PC-9 (cell line): ENCODE data around the gene APLF. TPM values are rescaled to one million over a fixed set of nuclear protein-coding genes. Genes with fewer than 3 reads are reported as not detected.

Experiments used
- BruUV-seq: library from RNA; stranded (reverse); fragments of 400-500 nt; replicated peaks from 2 replicates; lab custom pipeline; 2021; lab: Mats Ljungman, UMichigan
- CTCF ChIA-PET: fragments of 300-600 bp; sonication (Branson Sonifier 250); formaldehyde crosslinking; loops from one replicate; lab custom pipeline; 2022; ENCODE audit warnings: antibody characterized with exemption; lab: Charles Lee
- POLR2A ChIA-PET: fragments of 300-600 bp; sonication (Branson Sonifier 250); formaldehyde crosslinking; loops from one replicate; lab custom pipeline; 2022; ENCODE audit warnings: antibody characterized with exemption; ENCODE audit not compliant: unreplicated experiment; lab: Charles Lee
- DNase-seq, 2 experiments: peaks; one replicate each; pipeline versions ENCODE4 v3.0.0 to v3.0.0-alpha.2; 2015 to 2022; ENCODE audit warnings: mixed read lengths in 1 of 2
- H2AFZ ChIP-seq: fragments of 200-600 bp; sonication (generic); 2 replicates; pipeline ENCODE4 v1.8.1; 2017; ENCODE audit warnings: antibody characterized with exemption
- H3F3A ChIP-seq: fragments of 200-600 bp; sonication (generic); 2 replicates; pipeline ENCODE4 v1.8.1; 2017; ENCODE audit warnings: antibody characterized with exemption, mild to moderate bottlenecking, low read depth; ENCODE audit not compliant: insufficient read depth
- H3K27ac ChIP-seq: fragments of 200-600 bp; sonication (generic); 2 replicates; pipeline ENCODE4 v1.6.1; 2016; ENCODE audit warnings: mixed run types
- H3K27me3 ChIP-seq: fragments of 200-600 bp; sonication (generic); 2 replicates; pipeline ENCODE4 v1.6.1; 2016; ENCODE audit warnings: low read depth, mixed run types; ENCODE audit not compliant: insufficient read depth
- H3K36me3 ChIP-seq: fragments of 200-600 bp; sonication (generic); 2 replicates; pipeline ENCODE4 v1.6.1; 2016; ENCODE audit warnings: low read depth, mixed run types
- H3K4me1 ChIP-seq: fragments of 200-600 bp; sonication (generic); replicated peaks from 2 replicates; pipeline ENCODE4 v1.6.1; 2016; ENCODE audit warnings: mixed run types; ENCODE audit not compliant: insufficient read depth
- H3K4me2 ChIP-seq: fragments of 200-600 bp; sonication (generic); 2 replicates; pipeline ENCODE4 v1.6.1; 2017; ENCODE audit warnings: mixed run types
- H3K4me3 ChIP-seq: fragments of 200-600 bp; sonication (generic); 2 replicates; pipeline ENCODE4 v1.6.1; 2016; ENCODE audit warnings: mixed run types
- H3K79me2 ChIP-seq: fragments of 200-600 bp; sonication (generic); 2 replicates; pipeline ENCODE4 v1.6.1; 2017; ENCODE audit warnings: low read depth, mixed run types
- H3K9me2 ChIP-seq: fragments of 200-600 bp; sonication (generic); 2 replicates; pipeline ENCODE4 v1.8.1; 2017; ENCODE audit warnings: mild to moderate bottlenecking; ENCODE audit not compliant: insufficient read depth
- H3K9me3 ChIP-seq: fragments of 200-600 bp; sonication (generic); 2 replicates; pipeline ENCODE4 v1.8.1; 2016; ENCODE audit warnings: low read depth; ENCODE audit not compliant: insufficient read depth
- H4K20me1 ChIP-seq: fragments of 200-600 bp; sonication (generic); 2 replicates; pipeline ENCODE4 v1.8.1; 2017; ENCODE audit not compliant: insufficient read depth
- EZH2 ChIP-seq: fragments of 200-600 bp; sonication (generic); IDR thresholded peaks from 2 replicates; pipeline ENCODE4 v1.8.0; 2017; ENCODE audit warnings: antibody characterized with exemption, low read depth
- intact Hi-C: fragments of 100-400 bp; cut with micrococcal nuclease; formaldehyde crosslinking; loops from one replicate; pipeline ENCODE4 v1.10.0; 2022; ENCODE audit not compliant: unreplicated experiment
- total RNA-seq: library from RNA; stranded (reverse); gene quantifications from 2 replicates; pipeline ENCODE4 v1.2.3, GENCODE V29; 2021
- TF ChIP-seq, protein P1 (sequence below): fragments of 200-600 bp; sonication (generic); conservative IDR thresholded peaks from 2 replicates; pipeline ENCODE4 v1.6.1; 2017; ENCODE audit warnings: mixed run types, antibody characterized with exemption, mild to moderate bottlenecking, moderate library complexity

The APLF gene
- total RNA-seq, 1 experiment from 2014 or later = 4.5 TPM

DNA sequence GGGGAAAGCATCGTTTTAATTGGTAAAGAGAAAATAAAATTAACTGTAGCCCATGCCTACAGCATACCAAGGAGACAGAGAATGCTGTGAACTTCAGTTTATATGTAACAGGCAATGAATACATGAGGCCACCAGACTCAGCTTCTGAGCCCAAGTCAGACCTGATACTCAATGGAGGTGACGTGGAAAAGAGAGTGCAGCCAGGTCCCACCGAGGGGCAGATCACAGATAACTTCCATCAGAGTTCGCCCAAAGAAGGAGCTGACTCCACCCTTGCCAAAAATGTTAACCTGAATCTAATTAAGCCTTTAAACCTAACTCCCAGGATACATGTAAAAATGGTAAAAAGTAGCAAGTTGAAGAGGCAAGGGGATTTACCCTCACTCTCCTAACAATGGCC lies 123.8 kb downstream of the APLF start:
- Histone ChIP-seq H3K4me1 (no peaks in the 10 kb centered on the region), H3K79me2 (no peaks in the 10 kb centered on the region), H3K27ac (no peak overlapping the region), H3F3A (no peaks in the 10 kb centered on the region), H3K4me3 (no peak overlapping the region), H3K9me2 (no peaks in the 10 kb centered on the region), H2AFZ (no peak overlapping the region), H3K9me3 (no peaks in the 10 kb centered on the region), H4K20me1 (no peaks in the 10 kb centered on the region), H3K36me3 (no peaks in the 10 kb centered on the region), H3K4me2 (no peak overlapping the region), H3K27me3 (no peaks in the 10 kb centered on the region)
- ChIA-PET POLR2A (no interaction called here), CTCF (interaction anchor here (0.6 kb wide), 1 partner anchor 345 kb away, joined by 14 read pairs; no protein-coding TSS in a partner anchor)
- intact Hi-C loops = no loop called here
- TF ChIP-seq EZH2 = no peak
- TF ChIP-seq, protein P1, sequence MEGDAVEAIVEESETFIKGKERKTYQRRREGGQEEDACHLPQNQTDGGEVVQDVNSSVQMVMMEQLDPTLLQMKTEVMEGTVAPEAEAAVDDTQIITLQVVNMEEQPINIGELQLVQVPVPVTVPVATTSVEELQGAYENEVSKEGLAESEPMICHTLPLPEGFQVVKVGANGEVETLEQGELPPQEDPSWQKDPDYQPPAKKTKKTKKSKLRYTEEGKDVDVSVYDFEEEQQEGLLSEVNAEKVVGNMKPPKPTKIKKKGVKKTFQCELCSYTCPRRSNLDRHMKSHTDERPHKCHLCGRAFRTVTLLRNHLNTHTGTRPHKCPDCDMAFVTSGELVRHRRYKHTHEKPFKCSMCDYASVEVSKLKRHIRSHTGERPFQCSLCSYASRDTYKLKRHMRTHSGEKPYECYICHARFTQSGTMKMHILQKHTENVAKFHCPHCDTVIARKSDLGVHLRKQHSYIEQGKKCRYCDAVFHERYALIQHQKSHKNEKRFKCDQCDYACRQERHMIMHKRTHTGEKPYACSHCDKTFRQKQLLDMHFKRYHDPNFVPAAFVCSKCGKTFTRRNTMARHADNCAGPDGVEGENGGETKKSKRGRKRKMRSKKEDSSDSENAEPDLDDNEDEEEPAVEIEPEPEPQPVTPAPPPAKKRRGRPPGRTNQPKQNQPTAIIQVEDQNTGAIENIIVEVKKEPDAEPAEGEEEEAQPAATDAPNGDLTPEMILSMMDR = no peak
- DNase-seq = no peak
- no TSS peak for BruUV-seq

DNA sequence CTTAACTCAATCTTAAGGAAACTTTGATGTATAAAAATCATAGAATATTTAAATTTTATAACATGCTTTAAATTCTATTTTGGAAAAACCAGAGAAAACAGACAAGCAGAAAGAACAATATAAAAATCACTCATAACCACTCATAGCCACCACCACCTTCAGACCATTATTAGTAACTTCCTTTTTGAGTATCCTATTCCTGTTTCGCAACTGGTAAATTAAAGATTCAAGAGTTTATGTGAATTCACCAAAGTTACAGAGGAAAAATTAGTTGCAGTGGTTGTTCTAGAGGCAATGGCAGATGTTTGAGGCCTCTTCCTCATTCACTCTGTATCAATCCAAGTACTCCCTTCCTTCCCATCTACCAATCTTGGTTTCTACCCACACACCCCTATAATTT lies 126.7 kb downstream of the APLF start:
- intact Hi-C loops = no loop called here
- TF ChIP-seq, protein P1 = no peak
- TF ChIP-seq EZH2 = no peak
- H3K4me1 ChIP-seq = no peaks in the 10 kb centered on the region
- DNase-seq = no peak
- H3K9me3 ChIP-seq = no peaks in the 10 kb centered on the region
- H3F3A ChIP-seq = no peaks in the 10 kb centered on the region
- no peak overlapping the region for H3K4me3 ChIP-seq
- H3K9me2 ChIP-seq = no peaks in the 10 kb centered on the region
- no peaks in the 10 kb centered on the region for H3K27me3 ChIP-seq
- no peaks in the 10 kb centered on the region for H4K20me1 ChIP-seq
- H3K4me2 ChIP-seq = no peak overlapping the region
- H2AFZ ChIP-seq = no peak overlapping the region
- no TSS peak for BruUV-seq
- ChIA-PET POLR2A (no interaction called here), CTCF (no interaction called here)
- H3K36me3 ChIP-seq = no peaks in the 10 kb centered on the region
- no peaks in the 10 kb centered on the region for H3K79me2 ChIP-seq
- no peak overlapping the region for H3K27ac ChIP-seq

DNA sequence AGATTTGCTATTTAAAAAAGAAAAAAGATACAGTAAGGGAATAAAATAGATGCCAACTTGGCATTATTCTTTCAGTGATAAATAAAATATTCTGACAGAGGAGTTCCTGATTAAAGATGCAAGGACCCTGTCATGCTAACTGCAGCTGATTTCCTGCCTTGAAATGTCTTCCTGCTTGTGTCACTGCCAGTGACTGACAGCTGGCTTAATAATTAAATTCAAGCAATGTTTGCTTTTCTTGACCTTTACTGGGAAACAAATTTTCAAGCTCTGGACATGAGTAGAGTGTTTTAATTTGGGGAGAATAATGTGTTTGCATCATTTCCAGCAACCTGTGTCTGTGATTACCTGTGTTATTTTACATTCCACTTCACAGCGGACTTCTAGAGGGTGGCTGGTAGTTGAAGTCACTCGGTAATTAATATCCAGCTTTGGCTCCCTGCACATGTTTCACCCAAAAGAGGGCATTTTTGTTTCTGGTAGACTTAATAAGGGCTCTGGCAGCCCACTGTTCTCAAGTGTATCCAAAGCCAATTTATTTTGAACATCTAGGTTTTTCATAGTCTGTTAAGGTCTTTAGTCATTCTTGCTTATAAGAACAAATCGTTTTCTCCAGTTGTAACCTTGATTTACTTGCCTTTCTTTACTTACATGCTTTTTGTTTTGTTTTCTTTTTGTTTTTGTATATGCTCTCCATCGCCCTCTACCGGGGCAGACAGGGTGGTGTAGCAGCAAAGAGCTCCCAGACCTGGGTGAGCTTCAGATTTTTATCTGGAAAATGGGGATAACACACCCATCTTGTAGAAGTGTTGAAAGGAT lies 127.5 kb downstream of the APLF start:
- Histone ChIP-seq H3K9me3 (no peaks in the 10 kb centered on the region), H3K9me2 (no peaks in the 10 kb centered on the region), H2AFZ (0 out of 2 replicates have a peak overlapping the region, but pooled peaks have one; percentile 48), H3K27me3 (no peaks in the 10 kb centered on the region), H3K79me2 (no peaks in the 10 kb centered on the region), H3K4me1 (no peaks in the 10 kb centered on the region), H3K4me2 (peak overlapping the region; percentile 41), H3K27ac (no peak overlapping the region), H3F3A (no peaks in the 10 kb centered on the region), H3K4me3 (no peak overlapping the region), H3K36me3 (no peaks in the 10 kb centered on the region), H4K20me1 (no peaks in the 10 kb centered on the region)
- CTCF ChIA-PET = interaction anchor here (0.6 to 1.5 kb wide), 8 partner anchors 107 to 1066 kb away, joined by 3 to 7 read pairs (median 4); no protein-coding TSS in a partner anchor
- intact Hi-C loops = no loop called here
- DNase-seq = peak in 1 of 2 experiments; percentile 33
- no TSS peak for BruUV-seq
- POLR2A ChIA-PET = interaction anchor here (0.6 kb wide), 1 partner anchor 128 kb away, joined by 3 read pairs; no protein-coding TSS in a partner anchor
- no peak for TF ChIP-seq EZH2
- TF ChIP-seq, protein P1 = peak; percentile 89
